ENCODE results near the gene DYRK4.

GRCh38 chr12:4518106-4518728 lies 43.8 kb upstream of the DYRK4 start:
- TF ChIP-seq ATF6 (CRISPR knock-in tag; IDR thresholded peaks at IDR 0.05) = no peak
- no peak for TF ChIP-seq ZNF263 (CRISPR knock-in tag; IDR thresholded peaks at IDR 0.05; ENCODE audit: low read depth)
- TF ChIP-seq CTCF (IDR thresholded peaks at IDR 0.05) = no peak
- no peak for TF ChIP-seq CREB1 (CRISPR knock-in tag; IDR thresholded peaks at IDR 0.05)
- no peak for TF ChIP-seq E2F4 (CRISPR knock-in tag; IDR thresholded peaks at IDR 0.05; ENCODE audit: borderline replicate concordance, low read depth)
